Measurements from ENCODE around the gene ASCL2.

Gene ASCL2

GRCh38 chr11:2300290-2300935 is 30.0 kb upstream of the ASCL2 start:
- no peak for DNase-seq (ENCODE audit: low read depth)
- no peak for TF ChIP-seq CTCF (IDR thresholded peaks at IDR 0.05; ENCODE audit: insufficient read depth, low read depth, low read length, missing control alignments)
- no peak overlapping the region for H3K4me3 ChIP-seq (ENCODE audit: low read length)

GRCh38 chr11:2299773-2300172 is 29.4 kb upstream of the ASCL2 start:
- DNase-seq (ENCODE audit: low read depth) = no peak
- no peak for TF ChIP-seq CTCF (IDR thresholded peaks at IDR 0.05; ENCODE audit: insufficient read depth, low read depth, low read length, missing control alignments)
- no peak overlapping the region for H3K4me3 ChIP-seq (ENCODE audit: low read length)

- no peak overlapping the region for H3K4me3 ChIP-seq (ENCODE audit: low read length)
- DNase-seq (ENCODE audit: low read depth) = peak; percentile 72
- peak; percentile 78 for TF ChIP-seq CTCF (IDR thresholded peaks at IDR 0.05; ENCODE audit: insufficient read depth, low read depth, low read length, missing control alignments)
These were observed 28.7 kb upstream of the ASCL2 start for GRCh38 chr11:2298795-2299761.

GRCh38 chr11:2298131-2298794 is 27.9 kb upstream of the ASCL2 start:
- H3K4me3 ChIP-seq (ENCODE audit: low read length) = no peak overlapping the region
- DNase-seq (ENCODE audit: low read depth) = no peak
- TF ChIP-seq CTCF (IDR thresholded peaks at IDR 0.05; ENCODE audit: insufficient read depth, low read depth, low read length, missing control alignments) = no peak

GRCh38 chr11:2297623-2298030 is 27.2 kb upstream of the ASCL2 start:
- H3K4me3 ChIP-seq (ENCODE audit: low read length) = no peak overlapping the region
- no peak for TF ChIP-seq CTCF (IDR thresholded peaks at IDR 0.05; ENCODE audit: insufficient read depth, low read depth, low read length, missing control alignments)
- DNase-seq (ENCODE audit: low read depth) = no peak

- H3K4me3 ChIP-seq (ENCODE audit: low read length) = no peak overlapping the region
- no peak for TF ChIP-seq CTCF (IDR thresholded peaks at IDR 0.05; ENCODE audit: insufficient read depth, low read depth, low read length, missing control alignments)
- no peak for DNase-seq (ENCODE audit: low read depth)
These were observed 26.7 kb upstream of the ASCL2 start for GRCh38 chr11:2296913-2297622.
